NCI-H1105 (cell line): ENCODE results near the gene MARK2.

Experiments used
- DNase-seq: peaks from one replicate; lab custom pipeline; 2025; lab: John Stamatoyannopoulos, UW

Gene MARK2

DNA sequence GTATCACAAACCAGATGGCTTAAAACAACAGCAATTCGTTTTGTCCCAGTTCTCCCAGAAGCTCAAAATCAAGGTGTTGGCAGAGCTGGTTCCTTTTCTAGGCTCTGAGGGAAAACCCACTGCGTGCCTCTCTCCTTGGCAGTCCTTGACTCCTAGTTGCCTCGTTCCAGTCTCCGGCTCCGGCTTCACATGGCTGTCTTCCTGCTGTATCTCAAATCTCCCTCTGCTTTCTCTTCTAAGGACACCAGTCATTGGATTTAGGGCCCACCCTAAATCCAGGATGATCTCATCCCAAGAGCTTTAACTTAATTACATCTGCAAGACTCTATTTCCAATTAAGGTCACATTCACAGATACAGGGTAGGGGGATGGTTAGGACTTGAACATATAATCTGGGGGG is 90.7 kb downstream of the MARK2 start:
- no peak for DNase-seq

DNA sequence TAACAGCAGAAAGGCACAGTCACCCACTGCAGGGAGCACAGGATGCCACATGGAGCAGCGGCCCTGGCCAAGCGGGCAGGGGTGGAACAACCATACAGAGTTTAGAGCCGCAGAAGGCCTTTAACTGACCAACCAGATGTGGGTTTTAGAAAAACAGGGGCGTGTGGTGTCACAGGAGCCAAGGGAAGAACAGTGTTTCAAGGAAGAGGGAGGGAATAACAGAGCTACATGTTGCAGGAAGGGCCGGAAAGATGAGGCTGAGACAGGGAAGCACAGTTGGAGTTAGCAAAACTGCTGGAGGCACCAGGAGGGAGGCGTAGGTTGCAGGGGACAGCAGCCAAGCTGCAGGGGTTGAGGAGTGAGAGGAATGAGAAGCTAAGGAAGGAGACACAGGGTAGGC is 92.1 kb downstream of the MARK2 start:
- no peak for DNase-seq

DNA sequence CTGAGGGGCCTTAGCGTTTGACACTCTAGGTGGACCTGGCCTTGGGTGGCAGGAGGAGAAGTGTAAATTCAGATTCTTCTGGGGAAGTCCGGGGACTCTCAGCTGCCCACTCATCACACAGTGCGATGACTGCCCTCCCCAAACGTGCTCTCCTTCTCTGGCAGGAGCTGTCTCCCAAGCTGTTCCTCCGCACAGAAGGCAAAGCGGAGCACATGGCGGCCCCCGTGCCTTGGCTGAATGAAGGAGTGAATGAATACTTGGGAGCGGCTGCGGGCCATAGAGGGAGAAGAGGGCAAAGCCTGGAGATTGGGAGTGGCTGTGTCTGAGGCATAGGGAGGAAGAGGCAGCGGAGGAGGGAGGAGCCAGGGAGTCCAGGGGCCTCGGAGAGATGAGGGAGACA is 93.0 kb downstream of the MARK2 start:
- DNase-seq, result no peak

DNA sequence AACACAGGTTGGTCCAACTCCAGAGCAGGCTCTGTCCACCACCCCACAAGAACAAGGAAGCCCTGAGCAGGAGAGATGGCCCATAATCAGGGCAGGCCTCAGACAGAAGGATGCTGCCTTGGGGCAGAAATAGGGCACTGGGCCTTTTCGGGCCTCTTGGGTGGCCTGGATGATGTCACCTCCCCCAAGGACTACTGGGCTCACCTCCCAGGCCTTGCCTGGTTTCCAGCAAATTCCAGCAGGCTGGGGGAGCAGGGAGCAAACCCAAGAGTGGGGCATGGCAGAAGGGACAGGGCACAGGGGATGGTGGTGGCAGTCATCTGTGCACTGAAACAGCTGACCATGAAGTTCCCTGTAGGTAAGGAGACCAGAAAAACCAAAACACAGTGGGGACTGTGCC is 94.5 kb downstream of the MARK2 start:
- no peak for DNase-seq

DNA sequence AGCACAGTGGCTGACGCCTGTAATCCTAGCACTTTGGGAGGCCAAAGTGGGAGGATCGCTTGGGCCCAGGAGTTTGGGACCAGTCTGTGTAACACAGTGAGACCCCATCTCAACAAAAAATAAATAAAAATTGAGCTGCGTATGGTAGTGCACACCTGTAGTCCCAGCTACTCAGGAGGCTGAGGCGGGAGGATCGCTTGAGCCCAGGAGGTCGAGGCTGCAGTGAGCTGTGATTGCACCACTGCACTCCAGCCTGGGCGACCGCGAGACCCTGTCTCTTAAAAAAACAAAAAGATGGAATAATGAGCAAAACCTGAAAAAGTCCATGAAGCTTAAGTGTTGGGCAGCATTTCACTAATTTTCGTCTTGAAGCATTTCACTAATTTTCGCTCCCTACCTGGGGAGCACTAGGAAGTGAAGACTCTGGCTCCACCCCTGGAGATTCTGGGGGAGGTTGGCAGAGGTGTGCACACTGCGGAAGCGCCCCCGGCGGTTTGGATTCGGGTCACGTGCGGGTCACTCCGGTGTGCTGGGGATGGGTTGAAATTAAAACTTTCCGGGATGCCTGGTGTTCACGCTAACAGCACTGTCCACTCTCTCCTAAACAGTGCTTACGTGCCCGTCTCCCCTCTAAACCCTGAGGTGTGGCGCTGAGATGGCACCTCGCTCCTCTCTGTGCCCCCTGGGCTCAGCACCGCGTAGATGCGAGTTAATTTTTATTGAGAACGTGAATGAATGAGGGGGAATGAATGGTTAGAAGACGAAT is 99.0 kb downstream of the MARK2 start:
- peak; percentile 54 for DNase-seq

DNA sequence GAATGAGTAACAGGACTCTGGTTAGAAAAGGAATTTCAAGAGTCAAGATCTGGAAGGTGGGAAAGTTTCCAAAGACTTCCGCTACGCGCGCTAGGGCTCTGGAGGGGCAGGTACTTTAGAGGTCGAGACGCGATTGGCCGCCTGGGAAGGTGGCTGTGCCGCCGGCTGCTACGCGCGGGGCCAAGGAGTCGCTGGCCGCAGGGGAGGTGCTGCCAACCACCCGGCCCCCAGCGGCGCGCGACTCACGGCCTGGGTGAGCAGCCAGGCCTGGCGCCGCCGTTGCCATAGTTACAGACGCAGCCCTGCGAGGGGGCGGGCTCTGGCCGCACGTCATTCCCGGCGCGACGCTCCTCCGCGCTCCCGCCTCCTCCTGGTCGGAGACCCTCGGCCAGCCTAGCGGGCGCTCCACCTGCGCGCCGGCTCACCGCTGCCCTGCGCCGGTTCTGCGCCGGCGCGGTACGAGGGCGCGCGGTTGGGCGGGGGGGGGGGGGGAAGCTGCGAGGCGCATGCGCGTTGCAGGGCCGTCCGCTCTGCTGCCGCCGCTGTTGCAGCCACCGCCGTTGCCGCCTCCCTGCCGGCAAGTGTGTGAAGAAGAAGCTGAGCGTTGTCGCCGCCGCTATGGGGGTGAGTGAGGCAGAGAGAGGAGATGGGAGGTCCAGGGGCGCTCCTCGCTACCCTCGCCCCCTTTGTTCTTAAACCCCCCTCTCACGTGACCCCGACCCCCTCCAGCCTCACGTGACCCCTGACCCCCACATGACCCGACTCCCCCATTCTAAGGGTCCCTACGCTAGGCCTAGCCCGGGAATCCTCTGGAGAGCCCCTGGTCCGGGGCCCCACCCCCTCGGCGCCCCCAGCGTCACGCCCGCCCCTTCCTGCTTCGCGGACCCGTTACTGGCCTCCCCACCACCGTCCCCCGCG is 99.8 kb downstream of the MARK2 start, which contains the start of gene NAA40:
Gene NAA40, plus strand, starts transcription at position 524 of the 918 bp plus-strand sequence. Its CDS starts 95 bp downstream, at position 619.
- peak; percentile 98 for DNase-seq

DNA sequence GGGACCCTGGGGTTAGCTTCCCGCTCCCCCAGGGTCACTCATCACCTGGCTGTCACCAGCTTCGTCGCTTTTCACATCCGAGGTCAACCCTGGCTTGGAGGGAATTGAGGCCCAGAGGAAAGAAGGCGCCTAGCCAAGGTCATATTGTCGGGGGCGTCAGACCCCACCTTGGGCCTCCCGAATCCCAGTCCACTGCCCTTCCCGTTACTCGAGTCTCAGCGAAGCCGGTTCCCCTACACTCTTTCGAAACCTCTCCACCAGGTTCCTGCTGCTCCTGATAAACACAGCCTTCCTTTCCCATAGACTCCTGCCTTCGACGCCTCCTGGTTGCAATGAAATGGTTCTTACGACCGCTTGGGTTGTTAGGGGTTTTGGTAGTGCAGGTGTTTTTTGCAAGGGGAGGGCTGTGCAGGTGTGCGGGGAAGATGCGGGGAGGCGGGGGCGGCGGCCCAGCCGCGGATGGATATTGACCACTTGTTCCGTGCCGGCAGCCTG is 100.5 kb downstream of the MARK2 start:
- no peak for DNase-seq

DNA sequence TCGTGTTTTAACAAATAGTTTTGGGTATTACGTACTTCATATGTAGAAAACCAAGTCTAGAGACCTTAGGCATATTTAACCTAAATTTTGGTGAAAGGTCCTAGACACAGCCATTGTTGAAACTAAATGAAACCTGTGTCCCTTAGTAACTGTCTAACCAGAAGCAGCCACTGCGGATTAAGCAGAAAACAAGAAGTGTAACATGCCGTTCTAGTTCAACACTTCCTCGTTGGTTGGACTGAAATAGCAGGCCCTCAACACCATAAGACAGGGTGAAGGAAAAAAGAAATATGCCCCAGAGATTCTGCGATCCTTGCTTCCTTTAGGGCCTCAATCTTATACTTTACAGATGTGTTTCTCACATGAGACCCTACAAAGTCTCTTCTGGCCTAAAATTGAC is 101.9 kb downstream of the MARK2 start:
- DNase-seq, result no peak

DNA sequence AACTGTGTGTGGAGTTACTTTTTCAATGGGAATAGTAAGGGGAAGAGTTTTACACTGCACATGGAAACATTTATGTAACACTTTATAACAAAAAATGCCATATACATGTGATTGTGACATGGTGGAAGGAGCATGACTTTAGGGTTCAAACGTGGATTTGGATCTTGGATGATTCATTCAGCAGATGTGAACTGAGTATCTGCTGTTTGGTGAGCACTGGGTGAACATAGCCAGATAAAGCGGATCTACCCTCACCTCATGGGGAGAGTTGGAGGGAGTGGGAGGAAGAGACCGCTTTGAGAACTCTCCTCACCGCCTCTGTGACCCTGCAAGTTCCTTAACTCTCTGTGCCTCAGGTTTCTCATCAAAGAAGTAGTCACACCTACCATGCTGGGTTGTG is 103.0 kb downstream of the MARK2 start:
- no peak for DNase-seq

DNA sequence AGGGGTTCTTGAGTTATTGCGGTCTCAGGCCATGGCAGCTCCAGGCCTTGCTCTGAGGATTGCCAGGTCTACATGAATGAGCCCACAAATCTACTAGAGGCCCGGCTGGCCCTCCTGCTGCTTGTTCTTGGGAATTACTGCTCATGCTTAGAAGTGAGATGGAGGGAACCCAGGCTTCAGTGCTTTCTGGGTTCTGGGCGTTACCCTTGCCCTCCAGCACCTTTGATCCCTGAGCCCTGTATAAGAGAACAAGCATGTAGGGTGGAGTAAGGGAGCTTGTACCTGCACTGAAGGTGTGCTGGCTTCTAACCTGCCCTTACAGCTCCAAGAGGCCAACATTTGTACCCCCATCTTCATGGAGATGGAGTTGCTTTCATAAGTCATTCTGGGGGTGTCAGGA is 103.9 kb downstream of the MARK2 start:
- no peak for DNase-seq

DNA sequence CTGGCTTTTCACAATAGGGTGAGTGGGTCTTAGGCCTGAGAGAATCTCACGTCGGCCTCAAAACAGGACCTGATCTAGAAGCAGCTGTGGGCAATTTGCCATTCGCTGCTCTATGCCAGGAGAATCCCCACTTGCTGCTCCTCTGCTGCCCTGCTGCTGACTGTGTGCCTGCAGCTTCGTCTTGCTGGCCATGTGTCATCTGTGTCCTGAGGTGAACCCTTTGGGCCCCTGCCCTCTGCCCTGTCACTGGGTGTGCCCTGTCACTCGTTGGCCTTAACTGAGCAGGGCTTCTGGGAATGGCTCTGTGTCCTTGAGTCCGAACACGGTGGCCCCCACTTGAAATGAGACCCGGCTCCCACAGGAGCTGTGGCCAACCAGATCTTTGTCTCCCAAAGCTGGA is 106.1 kb downstream of the MARK2 start:
- no peak for DNase-seq

DNA sequence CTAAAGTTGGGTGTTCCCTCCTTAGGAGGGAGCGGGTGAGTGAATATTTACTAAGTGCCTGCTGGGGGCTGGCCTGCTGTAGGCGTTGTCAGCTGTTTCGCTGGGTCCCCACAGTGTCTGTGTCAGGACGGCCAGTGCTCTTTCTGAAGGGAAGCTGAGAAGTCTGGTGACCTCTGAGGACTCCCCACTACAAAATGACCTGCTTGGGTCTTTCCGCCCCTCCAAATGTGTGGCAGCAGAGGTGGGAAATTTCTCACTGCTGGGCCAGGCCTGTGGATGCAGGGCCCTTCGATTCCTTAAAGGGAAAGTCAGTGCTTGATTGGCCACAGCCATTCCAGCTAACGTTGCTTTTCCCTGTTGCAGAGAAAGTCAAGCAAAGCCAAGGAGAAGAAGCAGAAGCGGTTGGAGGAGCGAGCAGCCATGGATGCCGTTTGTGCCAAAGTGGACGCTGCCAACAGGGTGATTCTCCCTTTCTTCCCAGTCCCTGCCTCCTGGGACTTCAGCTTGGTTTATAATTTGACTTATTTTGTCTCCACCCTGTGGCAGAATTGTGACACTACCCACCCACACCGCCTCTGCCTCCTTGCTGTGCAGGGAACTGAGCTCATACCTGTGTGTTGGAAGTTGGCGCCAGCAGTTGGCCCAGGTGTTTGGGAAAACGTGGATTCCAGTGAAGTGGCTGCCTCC is 106.7 kb downstream of the MARK2 start:
- DNase-seq, result peak; percentile 57

DNA sequence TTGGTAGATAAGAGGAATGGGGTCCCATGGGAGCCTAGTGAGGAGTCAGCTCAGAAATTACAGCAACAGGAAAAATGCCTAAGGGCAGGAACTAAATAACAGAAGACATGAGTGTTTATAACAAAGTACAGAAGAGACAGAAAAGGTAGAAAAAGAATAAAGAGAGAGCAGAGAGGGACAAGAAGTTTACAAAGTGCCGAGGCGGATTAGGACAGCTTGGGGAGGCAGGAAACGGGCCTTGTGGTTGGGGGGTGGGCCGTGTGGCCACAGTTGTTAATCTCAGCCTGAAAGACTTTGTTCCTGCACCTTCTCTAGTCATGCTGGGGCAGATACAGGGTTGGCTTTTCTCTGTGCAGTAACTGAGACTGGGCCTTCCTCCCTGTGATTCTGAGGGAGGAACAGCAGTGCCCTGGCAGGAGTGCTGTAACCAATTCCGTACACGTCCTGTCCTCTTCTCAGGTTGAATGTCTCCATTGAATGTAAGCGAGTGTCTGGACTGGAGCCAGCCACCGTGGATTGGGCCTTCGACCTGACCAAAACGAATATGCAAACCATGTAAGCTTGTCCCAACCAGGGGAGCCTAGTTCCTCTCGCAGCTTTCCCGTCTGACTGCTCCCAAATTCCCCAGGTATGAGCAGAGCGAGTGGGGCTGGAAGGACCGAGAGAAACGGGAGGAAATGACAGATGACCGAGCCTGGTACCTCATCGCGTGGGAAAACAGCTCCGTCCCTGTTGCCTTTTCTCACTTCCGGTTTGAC is 113.0 kb downstream of the MARK2 start:
- DNase-seq, result no peak

DNA sequence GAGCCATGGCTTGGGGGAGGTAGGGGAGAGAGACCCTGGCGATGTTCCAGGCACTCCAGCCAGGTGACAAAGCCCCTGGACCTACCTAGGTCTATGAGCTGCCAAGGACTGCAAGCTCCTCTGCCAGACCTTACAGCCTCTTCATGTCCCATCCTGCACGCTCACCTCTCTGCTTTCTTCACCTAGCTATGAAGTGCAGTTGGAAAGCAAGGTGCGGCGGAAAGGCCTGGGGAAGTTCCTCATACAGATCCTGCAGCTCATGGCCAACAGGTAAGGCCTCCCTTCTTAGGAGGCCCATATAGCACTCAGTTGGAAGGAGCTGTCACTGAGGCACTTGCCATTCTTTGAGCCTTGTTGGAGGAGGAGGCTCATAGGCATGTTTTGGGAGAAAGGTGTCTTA is 113.7 kb downstream of the MARK2 start:
- no peak for DNase-seq

DNA sequence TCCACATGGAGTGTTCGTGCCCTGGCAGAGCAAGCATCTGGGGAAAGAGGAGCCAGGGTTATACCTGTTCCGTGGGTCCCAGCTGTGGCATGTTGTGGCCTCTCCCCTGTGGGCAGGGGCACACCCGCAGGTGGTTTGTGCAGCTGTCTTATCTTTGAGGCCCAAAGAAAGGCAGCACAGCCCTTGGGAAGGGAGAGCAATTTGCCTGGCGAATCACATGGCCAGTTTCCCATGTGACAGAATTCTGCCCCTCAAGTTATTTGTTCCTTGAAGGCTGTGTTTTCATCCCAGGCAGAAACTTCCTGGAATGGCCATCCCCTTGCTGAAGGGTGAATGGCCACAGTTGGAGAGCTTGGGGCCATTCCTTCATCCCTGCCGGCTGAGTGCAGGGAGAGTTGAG is 119.1 kb downstream of the MARK2 start:
- DNase-seq, result no peak
